ACC112 (cell line): ENCODE results near the gene SQOR.
"Not testable (repeated sequence)": the region's sequence is repeated elsewhere in the genome, so short reads cannot be mapped to it uniquely, and the experiment has no call there.

Experiments used
- H2AFZ ChIP-seq: fragments of 200-600 bp; sonication (generic); one replicate; pipeline ENCODE4 v1.6.0; 2017; ENCODE audit warnings: antibody characterized with exemption, low read length; ENCODE audit not compliant: unreplicated experiment
- H3K27ac ChIP-seq: fragments of 200-600 bp; sonication (generic); 2 replicates; pipeline ENCODE4 v1.5.1; 2014; ENCODE audit warnings: low read depth, mild to moderate bottlenecking, antibody characterized with exemption, low read length, moderate library complexity
- H3K27me3 ChIP-seq: fragments of 200-600 bp; sonication (generic); 2 replicates; pipeline ENCODE4 v1.6.1; 2014; ENCODE audit warnings: mild to moderate bottlenecking, antibody characterized with exemption, low read length, moderate library complexity, mixed read lengths; ENCODE audit not compliant: insufficient read depth
- H3K36me3 ChIP-seq: fragments of 200-600 bp; sonication (generic); 2 replicates; pipeline ENCODE4 v1.6.1; 2016; ENCODE audit warnings: mild to moderate bottlenecking, antibody characterized with exemption, low read length, moderate library complexity, mixed read lengths; ENCODE audit not compliant: insufficient read depth
- H3K4me1 ChIP-seq: fragments of 200-600 bp; sonication (generic); one replicate; pipeline ENCODE4 v1.6.1; 2016; ENCODE audit warnings: low read length, mixed read lengths; ENCODE audit not compliant: insufficient read depth, unreplicated experiment, control insufficient read depth
- H3K4me3 ChIP-seq: fragments of 200-600 bp; sonication (generic); 2 replicates; pipeline ENCODE4 v1.5.1; 2014; ENCODE audit warnings: mild to moderate bottlenecking, low read depth, low read length
- H3K79me2 ChIP-seq: fragments of 200-600 bp; sonication (generic); one replicate; pipeline ENCODE4 v1.6.0; 2016; ENCODE audit warnings: low read length; ENCODE audit not compliant: control insufficient read depth, unreplicated experiment, insufficient read depth

The SQOR gene

DNA sequence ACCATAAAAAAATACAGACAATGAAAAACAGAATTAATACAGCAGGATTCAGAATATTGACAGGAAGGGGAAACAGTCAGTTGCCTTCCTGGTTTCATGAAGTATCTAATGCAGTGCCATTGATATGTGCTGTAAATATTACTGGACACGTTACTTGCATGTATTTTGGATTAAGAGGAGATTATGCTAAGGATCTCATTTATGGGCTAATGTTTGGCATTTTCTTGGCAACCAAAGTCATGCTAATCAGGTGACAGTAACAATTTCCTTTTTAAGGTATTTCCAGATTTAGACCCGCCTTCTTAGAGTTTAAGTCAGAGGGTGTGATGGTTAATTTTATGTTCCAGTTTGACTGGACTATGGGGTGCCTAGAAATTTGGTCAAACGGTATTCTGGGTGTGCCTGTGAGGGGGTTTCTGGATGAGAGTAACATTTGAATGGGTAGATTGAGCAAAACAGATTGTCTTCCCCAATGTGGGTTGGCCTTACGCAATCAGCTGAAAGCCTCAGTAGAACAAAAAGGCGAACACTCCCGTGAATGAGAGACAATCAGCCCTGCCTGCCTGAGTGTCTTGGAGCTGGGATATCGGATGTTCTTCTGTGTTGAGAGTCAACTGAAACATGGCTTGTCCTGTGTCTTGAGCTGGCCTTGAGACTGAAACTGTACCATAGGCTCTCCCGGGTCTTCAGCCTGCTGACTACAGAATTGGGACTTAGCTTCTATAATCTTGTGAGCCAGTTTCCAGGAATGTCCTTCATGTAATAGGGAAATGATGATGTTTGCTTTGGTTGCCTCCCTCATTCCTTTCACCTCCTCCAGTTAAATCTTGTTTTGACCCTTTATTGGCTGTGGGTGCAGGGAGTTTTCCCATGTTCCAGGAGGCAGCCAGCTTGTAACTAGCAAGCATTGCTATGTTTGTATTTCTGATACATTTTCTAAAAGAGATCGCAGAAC lies 10.5 kb downstream of the SQOR start:
- Histone ChIP-seq H3K4me3 (peak overlapping the region; percentile 16), H3K36me3 (no peaks in the 10 kb centered on the region), H3K79me2 (peaks cover 66% of the 10 kb centered on the region), H3K27me3 (no peaks in the 10 kb centered on the region), H3K27ac (peak overlapping the region; percentile 91), H3K4me1 (peaks cover 67% of the 10 kb centered on the region), H2AFZ (peak overlapping the region; percentile 15)

DNA sequence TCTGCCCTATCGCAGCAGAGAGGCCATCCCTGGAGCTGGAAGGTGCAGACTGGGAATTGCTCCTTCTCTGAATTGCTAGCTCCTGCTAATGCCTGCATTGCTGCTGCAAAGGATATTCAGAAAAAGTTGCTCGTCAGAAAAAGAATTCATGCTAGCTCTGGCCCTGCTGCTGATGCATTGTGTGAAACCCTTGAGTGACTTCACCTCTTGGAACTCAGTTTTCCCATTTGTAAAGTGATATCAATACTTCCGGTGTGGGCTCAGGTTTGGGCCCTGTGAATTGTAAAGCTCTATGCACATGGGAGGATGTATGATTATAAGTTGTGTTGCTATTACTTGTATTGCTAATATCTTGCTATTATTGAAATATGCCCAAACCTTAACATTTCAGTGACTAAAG lies 11.4 kb downstream of the SQOR start:
- Histone ChIP-seq H3K27ac (peak overlapping the region; percentile 91), H3K4me3 (peak overlapping the region; percentile 16), H3K36me3 (no peaks in the 10 kb centered on the region), H3K4me1 (peaks cover 59% of the 10 kb centered on the region), H3K79me2 (peaks cover 67% of the 10 kb centered on the region), H3K27me3 (no peaks in the 10 kb centered on the region), H2AFZ (no peak overlapping the region)

DNA sequence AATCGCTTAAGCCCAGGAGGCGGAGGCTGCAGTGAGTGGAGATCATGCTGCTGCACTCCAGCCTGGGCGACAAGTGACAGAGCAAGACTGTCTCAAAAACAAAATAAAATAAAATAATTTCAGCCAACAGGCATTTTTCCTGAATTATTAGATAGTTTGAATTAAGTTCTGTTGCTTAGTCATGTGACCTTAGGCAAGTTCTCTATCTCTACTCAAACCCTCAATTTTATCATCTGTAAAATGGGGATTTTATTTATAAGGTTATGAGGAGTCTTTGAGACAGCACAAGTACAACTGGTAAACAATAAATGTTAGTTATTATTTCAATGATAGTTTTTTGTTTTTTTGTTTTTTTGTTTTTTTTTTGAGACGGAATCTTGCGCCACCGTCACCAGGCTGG lies 13.0 kb downstream of the SQOR start:
- Histone ChIP-seq H3K36me3 (no peaks in the 10 kb centered on the region), H3K27me3 (no peaks in the 10 kb centered on the region), H3K4me1 (peaks cover 48% of the 10 kb centered on the region), H3K27ac (no peak overlapping the region), H3K79me2 (peaks cover 73% of the 10 kb centered on the region), H2AFZ (no peak overlapping the region), H3K4me3 (no peak overlapping the region)

DNA sequence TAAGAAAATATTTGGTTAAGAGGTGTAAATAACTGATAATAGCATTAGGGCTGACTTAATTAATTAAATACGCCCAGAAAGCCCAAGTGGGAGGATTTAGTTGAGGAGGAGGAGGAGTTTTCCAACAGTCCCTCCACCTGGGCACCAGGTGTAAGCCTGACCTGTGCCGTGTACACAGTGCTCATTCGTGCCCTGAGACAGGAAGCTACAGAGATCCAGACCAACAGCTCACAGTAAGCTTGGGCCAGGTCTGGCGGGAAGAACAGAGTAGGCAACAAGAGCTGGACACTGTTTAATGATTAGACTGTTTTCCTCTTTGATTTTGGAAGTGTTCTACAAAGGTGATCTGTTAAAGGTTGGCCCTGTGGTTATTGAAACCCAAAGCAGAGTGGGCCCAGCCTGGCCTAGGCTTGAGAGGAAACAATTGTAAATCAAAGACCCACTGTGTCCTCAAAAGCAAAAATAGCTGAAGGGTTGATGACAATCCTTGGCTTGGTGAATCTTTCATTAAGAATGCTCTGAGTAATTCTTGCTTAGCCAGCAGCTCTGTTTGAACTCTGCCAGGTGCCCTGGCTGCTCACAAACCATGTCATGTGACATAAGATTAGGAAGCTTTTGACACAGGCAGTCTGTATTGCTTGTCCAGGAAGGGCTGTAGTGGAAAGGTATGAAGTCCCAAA lies 13.8 kb downstream of the SQOR start:
- peaks cover 45% of the 10 kb centered on the region for H3K4me1 ChIP-seq
- no peaks in the 10 kb centered on the region for H3K36me3 ChIP-seq
- peak overlapping the region; percentile 66 for H3K27ac ChIP-seq
- H3K27me3 ChIP-seq, result no peaks in the 10 kb centered on the region
- no peak overlapping the region for H3K4me3 ChIP-seq
- H3K79me2 ChIP-seq, result peaks cover 75% of the 10 kb centered on the region
- H2AFZ ChIP-seq, result no peak overlapping the region

DNA sequence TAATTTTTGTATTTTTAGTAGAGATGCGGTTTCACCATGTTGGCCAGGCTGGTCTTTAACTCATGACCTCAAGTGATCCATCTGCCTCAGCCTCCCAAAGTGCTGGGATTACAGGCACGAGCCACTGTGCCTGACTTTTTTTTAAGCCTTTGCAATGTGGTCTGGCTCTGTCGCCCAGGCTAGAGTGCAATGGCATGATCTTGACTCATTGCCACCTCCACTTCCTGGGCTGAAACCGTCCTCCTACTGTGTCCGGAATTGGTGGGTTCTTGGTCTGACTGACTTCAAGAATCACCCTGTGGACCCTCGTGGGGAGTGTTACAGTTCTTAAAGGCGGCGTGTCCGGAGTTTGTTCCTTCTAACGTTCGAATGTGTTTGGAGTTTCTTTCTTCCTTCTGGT lies 15.2 kb downstream of the SQOR start:
- H2AFZ ChIP-seq, H3K27me3 ChIP-seq, H3K4me3 ChIP-seq, H3K36me3 ChIP-seq, H3K27ac ChIP-seq: not testable (repeated sequence)
- Histone ChIP-seq H3K79me2 (peaks cover 71% of the 10 kb centered on the region), H3K4me1 (peaks cover 37% of the 10 kb centered on the region)

DNA sequence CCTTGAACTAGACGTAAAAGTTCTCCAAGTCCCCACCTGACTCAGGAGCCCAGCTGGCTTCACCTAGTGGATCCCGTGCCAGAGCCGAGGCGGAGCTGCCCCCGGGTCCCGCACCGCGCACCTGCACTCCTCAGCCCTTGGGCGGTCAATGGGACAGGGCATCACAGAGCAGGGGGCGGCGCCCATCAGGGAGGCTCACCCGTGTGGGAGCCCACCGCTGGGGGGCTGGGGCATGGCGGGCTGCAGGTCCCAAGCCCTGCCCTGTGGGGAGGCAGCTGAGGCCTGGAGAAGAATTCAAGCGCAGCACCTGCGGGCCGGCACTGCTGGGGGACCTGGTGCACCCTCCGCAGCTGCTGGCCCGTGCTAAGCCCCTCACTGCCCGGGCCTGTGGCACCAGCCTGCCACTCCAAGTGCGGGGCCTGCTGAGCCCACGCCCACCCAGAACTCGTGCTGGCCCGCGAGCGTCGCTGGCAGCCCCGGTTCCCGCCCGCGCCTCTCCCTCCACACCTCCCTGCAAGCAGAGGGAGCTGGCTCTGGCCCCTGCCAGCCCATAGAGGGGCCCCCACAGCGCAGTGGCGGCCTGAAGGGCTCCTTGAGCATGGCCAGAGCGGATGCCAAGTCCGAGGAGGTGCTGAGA lies 16.2 kb downstream of the SQOR start:
- no peaks in the 10 kb centered on the region for H3K27me3 ChIP-seq

DNA sequence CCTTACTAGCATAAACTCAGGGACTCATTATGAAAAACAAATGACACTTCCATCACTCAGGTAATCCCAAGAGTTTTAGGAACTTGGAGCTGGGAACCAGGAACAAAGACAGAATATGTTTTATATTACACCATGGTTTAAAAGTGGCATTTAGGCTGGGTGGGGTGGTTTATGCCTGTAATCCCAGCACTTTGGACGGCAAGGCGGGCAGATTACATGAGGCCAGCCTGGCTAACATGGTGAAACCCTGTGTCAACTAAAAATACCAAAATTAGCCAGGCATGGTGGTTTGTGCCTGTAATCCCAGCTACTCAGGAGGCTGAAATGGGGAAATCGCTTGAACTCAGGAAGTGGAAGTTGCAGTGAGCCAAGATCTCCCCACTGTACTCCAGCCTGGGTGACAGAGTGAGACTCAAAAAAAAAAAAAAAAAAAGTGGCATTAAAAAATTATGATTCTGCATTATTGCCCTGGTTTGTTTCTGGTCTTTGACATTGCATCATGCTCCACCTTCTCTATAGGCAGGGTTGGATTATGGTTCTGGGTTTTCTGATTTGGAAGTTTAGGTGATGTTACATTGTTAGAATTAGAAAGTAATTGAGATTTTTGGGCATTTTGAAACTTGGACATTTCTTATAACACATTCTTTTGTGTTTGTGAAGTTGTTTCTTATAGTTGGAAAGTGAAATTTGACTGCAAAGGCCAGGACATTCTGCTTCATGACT lies 19.0 kb downstream of the SQOR start:
- H3K4me3 ChIP-seq, result no peak overlapping the region
- no peaks in the 10 kb centered on the region for H3K36me3 ChIP-seq
- H3K27me3 ChIP-seq, result no peaks in the 10 kb centered on the region
- H3K27ac ChIP-seq, result no peak overlapping the region
- peaks cover 52% of the 10 kb centered on the region for H3K79me2 ChIP-seq
- H3K4me1 ChIP-seq, result peaks cover 11% of the 10 kb centered on the region
- no peak overlapping the region for H2AFZ ChIP-seq

More for the DNA sequence above, 16.2 kb downstream of the SQOR start:
- Histone ChIP-seq H3K36me3 (no peaks in the 10 kb centered on the region), H3K79me2 (peaks cover 72% of the 10 kb centered on the region), H3K27ac (no peak overlapping the region), H3K4me3 (no peak overlapping the region), H2AFZ (no peak overlapping the region), H3K4me1 (peaks cover 27% of the 10 kb centered on the region)

DNA sequence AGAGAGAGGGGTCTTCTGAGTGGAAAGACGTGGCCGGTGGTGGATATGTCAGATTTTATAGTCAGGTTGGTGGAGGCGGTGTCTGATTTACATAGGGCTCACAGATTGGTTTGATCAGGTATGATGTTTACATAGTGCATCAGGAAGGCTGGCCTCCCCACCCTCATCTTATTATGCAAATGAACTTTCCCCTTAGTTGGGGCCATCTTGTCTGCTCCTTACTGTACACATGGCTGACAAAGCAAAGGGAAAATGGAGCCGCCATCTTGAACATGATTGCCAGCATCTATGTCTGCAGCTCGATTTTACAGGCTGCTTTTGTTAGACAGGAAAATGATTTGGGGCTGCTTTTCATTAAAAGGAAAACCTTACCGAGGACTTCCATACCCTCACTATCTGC lies 19.9 kb downstream of the SQOR start:
- no peaks in the 10 kb centered on the region for H3K27me3 ChIP-seq
- peaks cover 44% of the 10 kb centered on the region for H3K79me2 ChIP-seq

DNA sequence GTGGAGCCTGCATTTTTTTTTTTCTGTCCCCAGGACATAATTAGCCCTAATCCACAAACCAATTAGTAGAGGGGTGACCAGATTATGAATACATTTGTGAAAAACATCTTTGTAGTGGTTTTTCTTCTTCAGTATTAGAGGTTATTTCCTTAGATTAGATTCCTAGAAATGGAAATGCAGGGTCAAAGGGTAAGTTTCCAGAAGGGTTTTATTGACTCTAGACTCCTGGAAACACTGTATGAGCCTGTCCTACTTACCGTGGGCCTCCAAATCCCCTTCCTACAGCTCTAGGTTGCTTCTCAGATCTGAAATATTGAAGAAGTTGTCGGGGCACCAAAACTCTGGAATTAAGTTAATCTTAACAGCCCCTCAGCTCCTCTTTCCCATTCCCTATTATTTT lies 22.4 kb downstream of the SQOR start:
- Histone ChIP-seq H3K79me2 (peaks cover 30% of the 10 kb centered on the region), H3K4me1 (peaks cover 14% of the 10 kb centered on the region), H2AFZ (no peak overlapping the region), H3K4me3 (no peak overlapping the region), H3K36me3 (peaks cover 9% of the 10 kb centered on the region; the same call in 1 of the 2 replicates), H3K27me3 (no peaks in the 10 kb centered on the region), H3K27ac (no peak overlapping the region)

More for the DNA sequence above, 19.9 kb downstream of the SQOR start:
- Histone ChIP-seq H3K27ac (no peak overlapping the region), H3K36me3 (no peaks in the 10 kb centered on the region), H3K4me3 (no peak overlapping the region), H3K4me1 (peaks cover 9% of the 10 kb centered on the region), H2AFZ (no peak overlapping the region)
